H9 (cell line): Measurements from ENCODE around the gene DNAJC30. TPM values are rescaled to one million over a fixed set of nuclear protein-coding genes. Genes with fewer than 3 reads are reported as not detected.

Experiments
- DNase-seq: peaks from one replicate; pipeline ENCODE4 v3.0.0-alpha.2; 2017
- H2AFZ ChIP-seq: one replicate; pipeline ENCODE4 v1.6.1; 2013; ENCODE audit warnings: mild to moderate bottlenecking, low read length, control low read depth, moderate library complexity
- H2AK5ac ChIP-seq: 2 replicates; pipeline ENCODE4 v1.6.1; 2013; ENCODE audit warnings: low read length, control low read depth, mixed read lengths; ENCODE audit not compliant: insufficient read length
- H2BK120ac ChIP-seq: one replicate; pipeline ENCODE4 v1.6.1; 2013; ENCODE audit warnings: low read depth, mild to moderate bottlenecking, low read length, control low read depth, inconsistent platforms; ENCODE audit not compliant: poor library complexity, severe bottlenecking
- H2BK12ac ChIP-seq: 2 replicates; pipeline ENCODE4 v1.6.1; 2013; ENCODE audit warnings: low read length, control low read depth, mixed read lengths, low read depth; ENCODE audit not compliant: insufficient read length
- H2BK15ac ChIP-seq: 2 replicates; pipeline ENCODE4 v1.6.1; 2013; ENCODE audit warnings: low read depth, low read length, control low read depth
- H2BK20ac ChIP-seq: one replicate; pipeline ENCODE4 v1.6.1; 2013; ENCODE audit warnings: low read depth, mild to moderate bottlenecking, low read length, control low read depth, inconsistent platforms; ENCODE audit not compliant: poor library complexity, severe bottlenecking
- H2BK5ac ChIP-seq: 2 replicates; pipeline ENCODE4 v1.6.1; 2013; ENCODE audit warnings: low read length, control low read depth, mixed read lengths; ENCODE audit not compliant: insufficient read length
- H3K14ac ChIP-seq: 2 replicates; pipeline ENCODE4 v1.6.1; 2013; ENCODE audit warnings: low read length, control low read depth; ENCODE audit not compliant: insufficient read depth
- H3K18ac ChIP-seq: 2 replicates; pipeline ENCODE4 v1.6.1; 2013; ENCODE audit warnings: low read depth, mild to moderate bottlenecking, mixed read lengths, low read length, control low read depth; ENCODE audit not compliant: insufficient read length
- H3K23ac ChIP-seq: 2 replicates; pipeline ENCODE4 v1.6.1; 2013; ENCODE audit warnings: low read length, control low read depth, mixed read lengths, low read depth; ENCODE audit not compliant: insufficient read length
- H3K23me2 ChIP-seq: 2 replicates; pipeline ENCODE4 v1.6.1; 2013; ENCODE audit warnings: low read depth, mild to moderate bottlenecking, mixed read lengths, low read length, control low read depth; ENCODE audit not compliant: insufficient read length, poor library complexity, severe bottlenecking
- H3K27ac ChIP-seq: 2 replicates; pipeline ENCODE4 v1.5.1; 2013; ENCODE audit warnings: low read length, control low read depth, mixed read lengths, low read depth; ENCODE audit not compliant: insufficient read length
- H3K27me3 ChIP-seq: 2 replicates; pipeline ENCODE4 v1.6.1; 2013; ENCODE audit warnings: low read length, control low read depth, inconsistent platforms; ENCODE audit not compliant: insufficient read depth
- H3K4ac ChIP-seq: 2 replicates; pipeline ENCODE4 v1.6.1; 2013; ENCODE audit warnings: low read depth, mild to moderate bottlenecking, control low read depth, inconsistent platforms, low read length, moderate library complexity
- H3K4me1 ChIP-seq: 2 replicates; pipeline ENCODE4 v1.6.1; 2013; ENCODE audit warnings: low read length, control low read depth, inconsistent platforms; ENCODE audit not compliant: insufficient read depth
- H3K4me2 ChIP-seq: 2 replicates; pipeline ENCODE4 v1.6.1; 2013; ENCODE audit warnings: low read length, control low read depth, mixed read lengths; ENCODE audit not compliant: insufficient read length, insufficient read depth
- H3K56ac ChIP-seq: 2 replicates; pipeline ENCODE4 v1.6.1; 2013; ENCODE audit warnings: low read depth, mild to moderate bottlenecking, mixed read lengths, low read length, control low read depth; ENCODE audit not compliant: insufficient read length
- H3K79me1 ChIP-seq: 2 replicates; pipeline ENCODE4 v1.6.1; 2013; ENCODE audit warnings: low read depth, mild to moderate bottlenecking, moderate library complexity, low read length, control low read depth, inconsistent platforms; ENCODE audit not compliant: insufficient read depth, poor library complexity, severe bottlenecking
- H3K79me2 ChIP-seq: 2 replicates; pipeline ENCODE4 v1.6.1; 2013; ENCODE audit warnings: low read length, control low read depth, inconsistent platforms; ENCODE audit not compliant: insufficient read depth
- H3K9ac ChIP-seq: 2 replicates; pipeline ENCODE4 v1.6.1; 2013; ENCODE audit warnings: low read length, control low read depth, mixed read lengths; ENCODE audit not compliant: insufficient read length; ENCODE audit errors: extremely low read depth
- H3K9me3 ChIP-seq: one replicate; pipeline ENCODE4 v1.6.1; 2013; ENCODE audit warnings: low read depth, low read length, inconsistent platforms; ENCODE audit not compliant: control insufficient read depth
- H3T11ph ChIP-seq: one replicate; pipeline ENCODE4 v1.6.1; 2013; ENCODE audit warnings: mild to moderate bottlenecking, low read length, control low read depth, inconsistent platforms
- H4K20me1 ChIP-seq: one replicate; pipeline ENCODE4 v1.6.1; 2013; ENCODE audit not compliant: control insufficient read depth, insufficient read length, insufficient read depth
- H4K5ac ChIP-seq: 2 replicates; pipeline ENCODE4 v1.6.1; 2013; ENCODE audit warnings: low read depth, mild to moderate bottlenecking, mixed read lengths, low read length, control low read depth; ENCODE audit not compliant: insufficient read length
- H4K8ac ChIP-seq: replicated peaks from 2 replicates; pipeline ENCODE4 v1.6.1; 2013; ENCODE audit warnings: low read length, control low read depth, mixed read lengths, low read depth; ENCODE audit not compliant: insufficient read length
- H4K91ac ChIP-seq: 2 replicates; pipeline ENCODE4 v1.6.1; 2013; ENCODE audit warnings: low read depth, mild to moderate bottlenecking, moderate library complexity, mixed read lengths, low read length, control low read depth; ENCODE audit not compliant: insufficient read length
- H3K27ac Mint-ChIP-seq, 3 experiments: 2 replicates in 2 of 3; 3 replicates in 1 of 3; pipeline ENCODE4 v1.8.0; 2020 to 2021; ENCODE audit warnings: mixed read lengths in 3 of 3, mild to moderate bottlenecking in 1 of 3, moderate library complexity in 1 of 3
- H3K27me3 Mint-ChIP-seq: 2 replicates; pipeline ENCODE4 v1.8.0; 2021; ENCODE audit warnings: low read depth, mild to moderate bottlenecking, moderate library complexity, mixed read lengths
- H3K36me3 Mint-ChIP-seq, 3 experiments: 2 replicates in 2 of 3; 3 replicates in 1 of 3; pipeline ENCODE4 v1.8.0; 2020 to 2021; ENCODE audit warnings: low read depth in 3 of 3, mixed read lengths in 3 of 3; ENCODE audit not compliant: insufficient read depth in 1 of 3
- H3K4me1 Mint-ChIP-seq, 2 experiments: 2 replicates each; pipeline ENCODE4 v1.8.0; 2020; ENCODE audit warnings: mixed read lengths in 2 of 2
- H3K4me3 Mint-ChIP-seq, 2 experiments: 2 replicates in 1 of 2; 3 replicates in 1 of 2; pipeline ENCODE4 v1.8.0; 2020 to 2021; ENCODE audit warnings: mild to moderate bottlenecking in 2 of 2, mixed read lengths in 2 of 2, moderate library complexity in 1 of 2
- H3K9me3 Mint-ChIP-seq, 2 experiments: 2 replicates in 1 of 2; 3 replicates in 1 of 2; pipeline ENCODE4 v1.8.0; 2020; ENCODE audit warnings: mild to moderate bottlenecking in 2 of 2, mixed read lengths in 2 of 2, moderate library complexity in 1 of 2
- WGBS: extraction: QIAGEN DNeasy Blood & Tissue Kit; methylation state at CpG from one replicate; pipeline ENCODE4 v1.1.7; 2013; ENCODE audit warnings: missing lambda C conversion rate, low lambda C conversion rate, mixed read lengths; ENCODE audit not compliant: insufficient read length; ENCODE audit errors: extremely low coverage; 5-methylcytosine and 5-hydroxymethylcytosine counted together
- total RNA-seq: library from RNA; stranded (reverse); gene quantifications from 2 replicates; pipeline ENCODE4 v1.2.1, GENCODE V29; 2021
- TF ChIP-seq, protein P1 (sequence below): fragments of 200-600 bp; sonication (generic); conservative IDR thresholded peaks from 3 replicates; pipeline ENCODE4 v1.8.0; 2021; ENCODE audit warnings: antibody characterized with exemption, mild to moderate bottlenecking

DNAJC30 gene
- total RNA-seq, 1 experiment from 2014 or later, result 8.1 TPM

DNA sequence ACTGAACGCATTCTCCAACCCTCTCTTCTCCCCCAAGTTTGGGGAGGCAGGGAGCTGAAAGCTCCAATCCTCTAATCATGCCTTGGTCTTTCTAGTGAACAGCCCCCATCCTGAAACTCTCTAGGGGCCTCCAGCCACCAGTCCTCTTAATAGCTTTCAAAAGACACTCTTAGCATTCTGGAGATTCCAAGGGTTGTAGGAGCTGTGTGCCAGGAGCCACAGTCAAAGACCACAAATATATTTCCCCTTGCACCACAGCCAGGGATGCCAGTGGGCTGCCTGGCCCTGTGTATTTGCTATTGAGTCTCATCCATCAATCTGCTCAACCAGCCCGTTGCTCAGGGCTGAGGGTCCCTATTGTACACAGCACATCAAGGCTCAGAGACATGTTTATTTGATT, 40.4 kb downstream of the DNAJC30 start:
- H3K9me3 ChIP-seq, result no peaks in the 10 kb centered on the region
- peaks cover 5 to 13% of the 10 kb centered on the region in 2 experiments for H3K4me1 Mint-ChIP-seq

More for the DNA sequence above, 40.4 kb downstream of the DNAJC30 start:
- no peak overlapping the region for H3K27ac ChIP-seq
- H2BK20ac ChIP-seq, result no peak overlapping the region
- no peaks in the 10 kb centered on the region for H3K79me1 ChIP-seq
- no peak overlapping the region for H2BK12ac ChIP-seq
- H3K14ac ChIP-seq, result no peak overlapping the region
- H2AFZ ChIP-seq, result no peak overlapping the region
- no peak overlapping the region for H2BK120ac ChIP-seq
- H3K56ac ChIP-seq, result no peak overlapping the region
- no peak overlapping the region for H3T11ph ChIP-seq
- no peak overlapping the region for H4K5ac ChIP-seq
- H3K23me2 ChIP-seq, result peaks cover under 1% of the 10 kb centered on the region
- H3K4ac ChIP-seq, result no peak overlapping the region
- Mint-ChIP-seq H3K9me3 (peaks cover 0 to 4% of the 10 kb centered on the region in 2 experiments; a peak in 1 of 5 replicates), H3K4me3 (no peak overlapping the region), H3K27ac (no peak overlapping the region), H3K27me3 (peaks cover 39% of the 10 kb centered on the region), H3K36me3 (no peaks in the 10 kb centered on the region; a peak in 1 of 7 replicates)
- no peaks in the 10 kb centered on the region for H3K27me3 ChIP-seq
- H3K9ac ChIP-seq, result no peak overlapping the region
- WGBS, result no CpG with 5 or more reads among the region's 2 CpGs
- no peaks in the 10 kb centered on the region for H4K20me1 ChIP-seq
- TF ChIP-seq, protein P1, sequence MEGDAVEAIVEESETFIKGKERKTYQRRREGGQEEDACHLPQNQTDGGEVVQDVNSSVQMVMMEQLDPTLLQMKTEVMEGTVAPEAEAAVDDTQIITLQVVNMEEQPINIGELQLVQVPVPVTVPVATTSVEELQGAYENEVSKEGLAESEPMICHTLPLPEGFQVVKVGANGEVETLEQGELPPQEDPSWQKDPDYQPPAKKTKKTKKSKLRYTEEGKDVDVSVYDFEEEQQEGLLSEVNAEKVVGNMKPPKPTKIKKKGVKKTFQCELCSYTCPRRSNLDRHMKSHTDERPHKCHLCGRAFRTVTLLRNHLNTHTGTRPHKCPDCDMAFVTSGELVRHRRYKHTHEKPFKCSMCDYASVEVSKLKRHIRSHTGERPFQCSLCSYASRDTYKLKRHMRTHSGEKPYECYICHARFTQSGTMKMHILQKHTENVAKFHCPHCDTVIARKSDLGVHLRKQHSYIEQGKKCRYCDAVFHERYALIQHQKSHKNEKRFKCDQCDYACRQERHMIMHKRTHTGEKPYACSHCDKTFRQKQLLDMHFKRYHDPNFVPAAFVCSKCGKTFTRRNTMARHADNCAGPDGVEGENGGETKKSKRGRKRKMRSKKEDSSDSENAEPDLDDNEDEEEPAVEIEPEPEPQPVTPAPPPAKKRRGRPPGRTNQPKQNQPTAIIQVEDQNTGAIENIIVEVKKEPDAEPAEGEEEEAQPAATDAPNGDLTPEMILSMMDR, result no peak
- no peak overlapping the region for H4K8ac ChIP-seq
- H2BK15ac ChIP-seq, result no peak overlapping the region
- DNase-seq, result no peak
- no peak overlapping the region for H4K91ac ChIP-seq
- no peak overlapping the region for H2BK5ac ChIP-seq
- H3K4me2 ChIP-seq, result no peak overlapping the region
- no peaks in the 10 kb centered on the region for H3K79me2 ChIP-seq
- no peak overlapping the region for H3K18ac ChIP-seq
- no peak overlapping the region for H2AK5ac ChIP-seq
- H3K4me1 ChIP-seq, result 0 out of 2 replicates have a peak, but pooled peaks cover 3% of the 10 kb centered on the region
- H3K23ac ChIP-seq, result no peak overlapping the region
